Activated CD4-positive, alpha-beta T cell treated with anti-CD3 and anti-CD28 coated beads, Interleukin-2, amount 50 U/mL, for 1 hour (primary cell): Measurements from ENCODE around the gene ZNF438.

Experiments
- DNase-seq: peaks from one replicate; pipeline ENCODE4 v3.0.0-alpha.2; 2020

Gene ZNF438

DNA sequence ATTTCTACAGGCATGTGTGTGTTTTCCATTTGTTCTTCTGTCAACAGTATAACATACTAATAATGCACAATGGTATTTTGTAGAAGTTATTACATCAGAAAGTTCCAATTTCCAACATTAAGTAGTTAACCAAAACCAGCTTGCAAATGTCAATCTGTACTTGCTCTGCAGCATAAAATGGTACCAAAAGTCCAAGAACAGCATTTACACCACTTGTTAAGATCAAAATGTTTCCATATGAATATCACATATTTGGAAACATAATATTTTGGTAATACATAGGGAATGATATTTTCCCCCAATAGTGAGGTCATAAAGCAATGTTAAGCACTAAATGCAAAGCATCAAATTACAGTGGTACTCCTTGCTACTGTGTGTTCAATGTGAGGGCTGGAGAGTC, 162.1 kb downstream of the ZNF438 start:
- DNase-seq, result no peak

DNA sequence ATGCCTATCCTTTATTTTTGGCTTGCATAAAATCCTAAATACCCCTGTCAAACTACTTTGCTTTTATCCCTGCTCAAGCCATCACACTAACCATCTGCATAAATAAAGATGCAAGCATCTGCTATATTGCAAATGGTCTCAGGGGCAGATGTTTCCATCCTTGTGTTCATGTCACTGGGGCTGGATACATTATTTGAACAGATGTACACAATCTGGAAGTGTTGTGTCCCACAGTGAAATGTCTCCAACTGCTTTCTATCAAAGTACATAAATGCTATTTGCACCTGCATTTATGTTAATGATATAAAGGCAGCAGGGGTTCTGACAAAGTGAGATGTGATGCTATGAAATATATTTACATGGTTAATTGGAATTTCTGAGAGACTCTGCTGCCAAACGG, 163.1 kb downstream of the ZNF438 start:
- DNase-seq, result no peak

DNA sequence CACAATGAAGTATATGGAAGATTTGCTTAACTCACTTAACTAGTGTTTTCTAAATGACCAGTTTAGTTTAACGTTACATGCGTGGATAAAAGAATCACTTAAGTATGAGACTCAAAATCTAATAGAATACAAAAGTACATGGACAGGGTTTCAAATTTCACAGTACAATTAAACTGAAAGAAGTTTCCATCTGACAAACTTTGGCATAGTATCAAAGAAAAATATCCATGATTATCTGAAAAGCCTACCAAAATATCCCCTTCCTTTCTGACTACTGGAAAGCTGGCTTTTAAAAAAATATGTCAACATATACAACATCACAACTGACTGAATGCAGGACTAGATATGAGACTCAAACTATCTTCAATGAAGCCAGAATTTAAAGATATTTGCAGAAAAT, 164.8 kb downstream of the ZNF438 start:
- DNase-seq, result no peak

DNA sequence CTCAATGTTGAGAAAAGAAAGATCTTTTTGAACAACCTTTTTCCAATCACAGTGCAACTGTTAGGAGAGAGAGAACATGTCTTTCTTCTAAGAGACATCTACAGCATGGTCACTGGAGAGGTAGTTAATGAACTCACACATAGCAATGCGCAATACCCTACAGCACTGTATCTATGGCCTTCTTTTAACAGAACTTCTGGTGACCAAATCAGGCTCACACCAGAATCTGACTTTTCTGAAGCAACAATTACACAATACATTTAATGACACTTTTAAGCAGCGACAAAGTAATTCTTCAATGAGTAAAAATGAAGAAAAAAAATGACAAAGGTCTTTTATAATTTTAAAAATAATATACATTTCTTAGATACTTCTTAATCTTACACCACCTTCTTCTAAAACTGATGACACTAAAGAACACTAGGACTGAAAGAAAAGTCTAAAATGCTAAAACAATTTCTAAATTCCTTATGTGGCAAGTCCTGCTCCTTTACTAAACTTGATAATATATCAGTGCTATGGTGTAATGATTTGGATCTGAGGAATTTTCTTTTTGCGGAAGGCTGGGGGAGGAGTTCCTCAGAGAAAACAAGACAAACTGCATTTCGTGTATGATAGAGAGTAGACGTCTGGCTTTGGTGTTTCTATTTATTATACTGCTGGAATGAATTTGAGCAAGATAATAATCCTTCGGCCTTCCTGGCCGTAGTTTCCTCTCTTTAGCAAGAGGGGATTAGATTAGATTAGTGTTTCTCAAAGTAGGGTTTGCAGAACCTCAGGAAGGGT, 166.3 kb downstream of the ZNF438 start:
- DNase-seq, result no peak

DNA sequence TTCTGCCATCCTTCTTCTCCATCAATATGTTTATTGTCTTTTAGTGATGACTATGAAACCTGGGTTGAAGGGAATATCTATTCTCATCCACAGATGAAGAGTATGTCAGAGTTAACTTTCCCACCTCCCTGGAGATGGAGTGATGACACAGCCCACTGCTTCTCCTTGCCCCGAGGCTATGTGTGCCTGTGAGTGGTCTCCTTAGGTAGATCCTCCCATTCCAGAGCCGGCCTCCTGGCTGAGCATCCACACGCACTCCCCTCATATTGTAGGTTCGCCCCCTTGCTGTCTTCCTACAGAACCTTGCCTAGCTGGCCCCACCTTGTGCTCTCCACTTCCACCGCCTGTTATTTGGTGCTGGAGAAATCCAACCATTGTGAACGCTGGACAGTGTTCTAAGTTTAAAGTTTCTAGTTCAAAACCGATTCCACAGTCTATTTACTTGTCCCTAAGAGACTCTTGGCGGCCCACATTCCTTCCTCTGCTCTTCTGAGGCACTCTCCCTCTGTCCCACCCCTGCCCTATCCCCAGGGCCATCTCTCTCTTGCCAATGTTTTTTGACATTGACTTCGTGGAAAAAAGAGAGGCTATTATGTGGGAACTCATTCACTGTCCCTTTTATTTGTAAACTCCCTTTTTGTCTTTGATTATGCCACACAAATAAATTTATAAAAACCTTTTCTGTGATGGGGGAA, 168.0 kb downstream of the ZNF438 start:
- DNase-seq, result no peak

DNA sequence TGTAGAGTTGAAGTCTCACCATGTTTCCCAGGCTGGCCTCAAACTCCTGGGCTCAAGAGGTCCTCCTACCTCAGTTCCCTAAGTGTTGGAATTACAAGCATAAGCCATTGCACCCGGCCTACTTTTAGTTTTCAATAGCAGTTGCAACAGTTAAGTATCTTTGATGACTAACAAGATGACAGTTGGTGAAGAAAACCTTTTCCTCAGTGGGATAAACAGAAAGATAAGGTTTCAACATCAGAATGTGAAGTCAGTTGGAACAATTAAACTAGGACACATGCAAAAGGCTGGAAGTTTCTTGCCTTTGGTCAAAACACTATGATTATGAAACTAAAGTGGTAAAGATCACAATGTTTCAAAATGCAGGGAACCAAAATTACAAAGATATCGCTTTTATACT, 169.2 kb downstream of the ZNF438 start:
- DNase-seq, result no peak

DNA sequence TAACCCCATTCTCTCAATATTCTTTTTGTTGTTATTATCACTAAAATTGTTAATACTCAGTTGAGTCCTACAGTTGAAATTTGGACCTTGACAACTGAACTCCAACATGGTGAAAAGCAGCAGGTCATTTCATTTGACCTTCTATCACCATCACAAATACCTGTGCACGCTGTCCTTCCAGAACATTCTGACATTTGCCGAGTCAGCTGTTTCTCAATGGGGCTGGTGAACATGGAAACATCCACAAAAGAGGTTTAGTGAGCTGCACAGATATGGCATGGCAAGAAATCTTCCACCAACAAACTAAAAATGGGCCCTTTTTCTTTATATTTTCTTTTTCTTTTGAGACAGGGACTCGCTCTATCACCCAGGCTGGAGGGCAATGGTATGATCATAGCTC, 169.7 kb downstream of the ZNF438 start:
- no peak for DNase-seq

DNA sequence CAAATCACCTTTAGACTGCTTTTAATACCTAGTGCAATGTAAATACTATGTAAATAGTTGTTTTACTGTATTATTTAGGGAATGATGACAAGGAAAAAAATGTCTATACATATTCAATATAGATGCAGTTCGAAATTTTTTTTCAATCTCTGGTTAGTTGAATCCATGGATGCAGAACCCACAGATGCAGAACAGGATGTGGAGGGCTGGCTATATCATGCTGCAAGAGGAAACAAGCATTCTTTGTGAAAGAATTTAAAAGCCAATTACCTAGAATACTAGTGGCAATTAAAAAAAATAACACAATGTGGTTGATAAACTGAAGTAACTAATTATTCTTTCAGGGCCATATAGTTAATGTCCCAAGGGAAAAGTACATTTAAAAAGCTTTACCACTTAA, 170.4 kb downstream of the ZNF438 start:
- DNase-seq, result no peak

DNA sequence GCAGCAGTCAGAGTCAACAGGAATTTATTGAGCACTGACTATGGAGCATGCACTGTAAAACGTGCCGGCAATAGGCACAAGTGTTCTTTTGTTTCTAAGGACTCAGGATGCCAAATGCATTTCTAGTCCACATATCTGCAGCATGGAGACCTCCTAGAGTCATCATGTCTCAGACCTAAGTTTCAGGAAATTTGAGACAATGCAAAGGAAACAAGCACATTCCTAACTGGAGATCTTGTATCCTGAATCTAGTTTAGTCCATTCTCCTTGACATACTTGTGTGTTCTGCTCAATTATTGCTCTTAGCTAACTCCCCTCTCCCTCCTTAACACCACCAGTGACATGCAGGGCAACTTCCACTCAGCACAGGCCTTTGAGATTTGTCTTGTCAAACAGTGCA, 173.2 kb downstream of the ZNF438 start:
- DNase-seq, result no peak

DNA sequence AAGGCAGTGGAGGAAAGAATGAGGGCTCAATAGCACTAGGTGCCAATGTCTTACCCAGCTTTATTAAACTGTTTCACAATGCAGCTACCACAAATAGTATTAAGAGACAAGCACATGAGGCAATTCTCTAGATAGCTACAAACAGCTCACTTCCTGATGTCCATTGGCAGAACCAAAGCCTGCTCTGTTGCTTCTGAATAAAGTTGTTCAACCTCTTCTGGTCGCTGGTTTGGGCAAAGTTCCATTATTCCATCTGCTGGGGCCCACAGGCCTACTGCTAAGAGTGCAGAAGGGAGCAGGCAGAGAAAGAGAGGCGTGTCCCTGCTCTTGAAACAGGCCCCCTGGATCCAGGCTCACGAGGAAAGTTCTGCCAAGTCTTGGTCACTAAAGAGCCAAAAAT, 173.9 kb downstream of the ZNF438 start:
- DNase-seq, result no peak

DNA sequence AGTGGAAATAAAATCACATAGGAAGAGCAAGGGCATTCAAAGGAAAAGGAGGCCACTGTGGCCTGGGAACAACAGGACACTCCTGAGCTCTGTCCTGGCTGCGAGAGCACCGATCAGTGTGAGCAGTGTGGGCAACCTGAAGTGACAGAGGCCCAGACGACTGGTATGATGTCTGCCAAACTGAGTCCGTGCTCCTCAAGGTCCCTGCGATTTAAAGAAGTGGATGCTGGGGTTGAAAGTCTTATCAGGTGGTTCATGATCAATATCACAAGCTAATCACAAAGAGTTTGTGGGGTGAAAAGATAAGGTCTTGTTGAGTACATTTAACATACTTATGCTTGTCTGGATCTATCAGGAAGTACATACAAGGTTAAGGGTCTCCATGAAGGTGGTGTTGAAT, 176.5 kb downstream of the ZNF438 start:
- DNase-seq, result no peak

DNA sequence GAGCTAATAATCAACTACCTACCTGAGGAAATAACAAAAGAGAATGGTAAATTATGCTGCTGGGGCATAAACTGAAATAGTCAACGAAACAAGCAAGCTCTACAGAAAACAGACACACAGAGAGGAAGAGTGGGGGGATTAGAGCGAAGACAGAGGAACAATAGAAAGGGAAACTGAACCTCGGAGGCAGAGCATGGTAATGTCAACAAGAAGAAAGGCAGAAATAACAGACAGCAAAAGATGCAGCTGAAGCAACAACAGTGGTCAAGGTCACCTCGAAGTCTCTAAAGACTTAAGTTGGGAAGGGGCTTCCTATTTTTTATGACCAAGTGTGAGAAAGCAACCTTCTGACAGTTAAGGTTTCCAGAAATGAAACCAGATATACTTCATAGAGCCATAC, 177.0 kb downstream of the ZNF438 start:
- no peak for DNase-seq

DNA sequence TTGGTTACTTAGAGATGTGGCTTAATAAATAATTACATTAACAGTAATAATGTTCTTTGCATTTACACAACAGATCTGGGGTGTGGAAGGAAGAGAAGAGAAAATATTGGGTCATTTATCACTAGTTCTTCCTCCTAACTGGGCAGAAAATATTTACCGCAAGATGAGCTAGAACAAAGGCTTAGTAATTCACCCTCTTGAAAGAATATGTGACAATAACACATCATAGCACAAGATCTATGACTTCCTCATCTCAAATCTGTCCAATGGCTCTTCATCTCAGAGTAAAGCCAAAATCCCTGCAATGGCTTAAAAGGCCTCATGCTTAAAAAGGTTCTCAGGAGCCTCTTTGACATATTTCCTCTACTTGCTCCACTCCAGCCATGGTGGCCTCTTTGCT, 178.6 kb downstream of the ZNF438 start:
- DNase-seq, result no peak

DNA sequence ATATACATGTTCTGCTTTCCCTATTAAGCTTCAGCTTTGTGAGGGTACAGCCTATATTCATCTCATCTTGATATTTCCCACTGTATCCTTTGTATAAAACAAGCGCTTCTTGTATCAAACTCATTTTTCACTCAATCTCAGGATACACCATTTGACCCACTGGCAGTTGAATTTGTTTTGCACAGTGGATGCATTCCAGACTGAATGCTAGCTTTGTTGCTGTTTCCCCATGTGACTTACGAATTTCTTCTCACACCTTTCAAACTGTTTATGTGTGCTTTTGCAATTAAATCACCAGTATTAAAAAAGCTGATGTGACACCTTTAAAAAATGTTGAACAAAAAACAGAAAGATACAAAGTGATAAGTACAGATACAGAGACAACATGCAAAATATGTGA, 180.9 kb downstream of the ZNF438 start:
- no peak for DNase-seq

DNA sequence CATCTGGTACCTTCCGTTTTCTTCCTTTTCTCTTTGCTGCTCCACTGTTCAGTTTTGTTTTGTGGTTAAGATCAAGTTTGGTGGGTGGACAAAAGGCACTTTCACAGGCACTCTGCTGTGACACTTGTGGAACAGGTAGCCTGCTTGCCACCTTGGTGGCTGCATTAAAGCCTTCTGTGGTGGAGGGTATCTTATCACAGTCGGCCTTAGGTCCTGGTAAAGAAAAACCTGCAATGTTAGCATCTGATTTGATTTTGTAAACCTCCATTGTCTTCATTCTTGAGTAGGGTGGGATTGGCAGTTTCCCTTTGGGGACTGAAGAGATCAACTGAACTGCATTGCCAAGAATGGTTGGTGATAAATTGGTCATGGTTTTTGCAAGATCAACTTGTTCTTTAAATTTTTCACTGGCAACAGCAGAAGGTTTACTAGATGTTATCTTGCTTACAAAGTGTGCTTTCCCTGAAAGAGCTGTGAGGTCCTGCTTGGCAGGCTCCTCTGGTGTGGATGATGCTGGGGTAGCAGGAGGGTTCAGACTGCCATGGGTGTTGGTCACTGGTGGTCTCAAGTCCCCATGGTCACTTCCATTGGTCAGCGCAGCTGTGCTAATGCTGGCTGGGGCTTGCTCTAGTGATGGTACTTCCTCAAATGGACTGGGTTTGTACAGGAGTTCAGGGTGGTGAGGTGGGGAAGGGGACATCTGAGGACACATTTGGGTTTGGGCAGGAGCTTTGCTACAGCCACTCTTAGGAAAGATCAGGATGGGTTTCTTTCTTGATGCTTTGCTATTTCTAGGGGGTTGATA, 182.2 kb downstream of the ZNF438 start:
- no peak for DNase-seq

DNA sequence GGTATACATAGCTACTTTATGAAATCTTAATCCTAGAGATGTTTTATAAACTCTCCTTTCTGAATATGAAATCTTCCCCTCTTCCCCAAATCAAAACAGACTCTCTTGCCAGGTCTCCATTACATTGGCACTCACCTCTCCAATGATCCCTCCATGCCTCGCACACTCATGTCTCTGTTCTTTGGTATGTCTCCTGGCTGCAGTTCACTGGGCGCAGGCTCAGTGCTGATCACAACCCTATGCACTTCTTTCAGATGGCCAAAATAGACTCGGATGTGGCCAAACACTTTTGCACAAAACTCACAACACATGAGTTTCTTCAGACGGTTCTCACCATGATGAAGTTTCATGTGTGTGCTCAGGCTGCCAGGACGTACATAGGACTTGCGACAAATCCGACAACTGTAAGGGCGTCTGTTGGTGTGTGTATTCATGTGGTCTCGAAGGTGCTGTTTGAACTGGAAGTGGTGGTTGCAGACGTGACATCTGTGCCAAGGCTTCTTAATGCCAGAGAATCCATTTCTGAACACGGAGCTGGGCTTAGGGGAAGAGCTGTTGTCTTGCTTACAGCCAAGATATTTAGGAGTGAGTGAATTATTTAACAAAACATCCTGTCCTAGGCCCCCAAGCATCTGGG, 183.2 kb downstream of the ZNF438 start:
- no peak for DNase-seq

DNA sequence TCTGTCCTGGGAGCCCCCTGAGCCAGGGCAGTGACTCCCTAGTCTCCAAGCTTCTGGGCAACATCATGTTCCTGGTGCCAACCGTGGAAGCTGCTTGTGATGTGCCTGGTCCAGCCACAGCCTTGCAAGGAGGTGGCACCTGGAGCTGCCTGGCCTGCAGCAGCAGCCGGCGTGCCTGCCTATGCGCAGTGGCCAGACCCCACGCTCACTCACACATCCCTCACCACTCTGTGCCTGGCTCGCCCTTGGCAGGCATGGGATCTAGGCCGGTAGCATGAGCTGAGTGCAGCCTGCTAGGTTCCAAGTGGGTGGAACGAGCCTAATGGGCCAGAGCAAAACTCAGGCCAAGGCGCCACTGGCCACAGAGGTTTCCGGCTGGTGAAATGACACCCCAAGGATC, 184.0 kb downstream of the ZNF438 start:
- DNase-seq, result no peak

DNA sequence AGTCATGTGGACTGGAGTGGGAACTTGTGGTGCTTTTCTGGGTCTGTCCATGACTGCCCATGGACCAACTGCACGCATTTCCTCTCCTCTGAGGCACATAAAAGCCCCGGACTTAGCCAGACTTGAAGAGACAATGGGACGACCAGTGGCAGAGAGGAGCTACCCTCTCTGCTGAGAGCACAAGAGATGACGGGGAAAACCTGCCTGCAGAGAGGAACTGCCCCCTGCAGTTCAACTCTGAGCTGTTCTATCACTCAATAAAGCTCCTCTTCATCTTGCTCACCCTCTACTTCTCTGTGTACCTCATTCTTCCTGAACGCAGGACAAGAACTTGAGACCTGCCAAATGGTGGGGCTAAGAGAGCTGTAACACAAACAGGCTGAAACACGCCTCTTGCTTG, 184.5 kb downstream of the ZNF438 start:
- DNase-seq, result no peak

DNA sequence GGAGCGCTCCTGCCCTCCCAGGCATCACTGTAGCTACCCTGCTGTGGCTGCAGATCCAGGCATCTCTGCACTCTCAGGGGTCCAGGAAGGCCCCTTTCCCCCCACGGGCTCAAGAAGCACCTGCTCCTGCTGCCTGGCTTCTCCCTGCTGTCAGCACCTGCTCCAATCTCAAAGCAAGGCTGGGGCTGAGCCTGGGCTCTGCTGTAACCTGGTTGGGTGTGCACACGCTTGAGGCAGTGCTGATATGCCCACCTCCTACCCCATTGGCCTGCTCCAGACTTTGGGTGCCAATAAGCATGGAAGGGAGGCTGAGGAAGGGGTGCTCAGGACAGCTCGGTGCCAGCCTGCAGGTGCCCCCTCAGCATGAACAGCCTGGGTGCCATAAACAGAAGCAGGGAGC, 185.0 kb downstream of the ZNF438 start:
- DNase-seq, result no peak

DNA sequence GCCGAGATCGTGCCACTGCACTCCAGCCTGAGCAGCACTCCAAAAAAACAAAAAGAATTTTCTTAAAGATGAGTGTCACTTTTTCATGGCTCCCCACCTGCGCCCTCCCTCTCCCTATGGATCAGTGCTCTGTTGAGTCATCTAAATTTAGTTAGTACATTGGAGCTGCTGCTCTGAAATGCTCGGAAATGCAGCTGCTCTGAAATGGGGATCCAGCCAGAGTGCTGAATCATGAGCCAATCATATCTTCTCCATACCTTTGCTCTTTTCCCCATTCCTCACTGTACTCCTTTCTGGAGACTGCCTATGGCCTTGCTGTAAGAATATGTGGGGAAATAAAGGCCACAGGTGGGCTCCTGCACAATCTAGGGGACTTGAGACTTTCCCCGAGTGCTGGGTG, 188.8 kb downstream of the ZNF438 start:
- DNase-seq, result no peak

DNA sequence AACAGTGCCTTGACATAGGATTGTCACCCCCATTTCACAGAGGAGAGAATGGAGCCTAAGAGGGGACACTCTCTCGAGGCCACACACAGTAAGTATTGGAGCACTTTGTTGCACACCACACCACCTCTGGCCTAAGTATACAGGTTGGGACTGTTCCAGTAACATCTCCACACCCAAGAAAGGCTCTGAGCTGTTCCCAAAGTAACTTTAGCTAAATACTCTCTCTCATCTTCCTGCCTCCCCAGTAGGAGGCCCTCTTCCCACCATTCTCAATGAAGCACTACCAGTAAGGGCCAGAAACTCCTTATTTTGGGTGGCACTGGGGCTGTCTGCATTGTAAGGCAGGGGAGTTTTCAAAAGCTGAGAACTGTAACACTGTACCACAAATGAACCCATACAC, 189.5 kb downstream of the ZNF438 start:
- no peak for DNase-seq

DNA sequence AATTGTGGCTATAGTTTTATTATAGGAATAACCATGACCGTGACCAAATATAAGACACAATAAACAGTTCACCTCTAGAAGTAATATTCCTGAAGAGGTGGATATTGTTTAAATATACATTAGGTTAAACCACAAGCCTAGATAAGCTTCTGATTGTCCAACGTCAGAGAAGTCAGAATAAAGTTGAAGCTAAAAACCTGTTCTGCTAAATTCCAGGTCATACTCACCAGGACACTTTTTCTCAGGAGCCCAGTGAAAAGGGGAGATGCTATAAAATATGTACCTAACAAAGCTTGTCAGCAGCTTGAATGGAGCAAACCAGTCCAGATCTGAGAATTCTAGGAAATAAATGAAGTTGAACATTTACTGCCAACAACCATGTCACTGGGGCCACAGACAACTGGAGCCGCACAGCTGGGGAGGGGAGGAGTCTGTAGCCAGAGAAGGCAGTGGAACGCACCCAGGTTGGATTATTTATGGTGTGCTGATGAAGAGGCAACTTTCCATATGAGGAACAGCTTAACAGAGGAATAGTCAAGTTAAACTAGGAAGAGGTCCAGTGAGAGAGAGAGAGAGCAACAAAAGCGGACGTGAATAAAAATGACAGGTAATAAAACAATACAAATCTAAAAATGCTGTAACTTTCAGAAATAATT, 191.1 kb downstream of the ZNF438 start:
- no peak for DNase-seq

DNA sequence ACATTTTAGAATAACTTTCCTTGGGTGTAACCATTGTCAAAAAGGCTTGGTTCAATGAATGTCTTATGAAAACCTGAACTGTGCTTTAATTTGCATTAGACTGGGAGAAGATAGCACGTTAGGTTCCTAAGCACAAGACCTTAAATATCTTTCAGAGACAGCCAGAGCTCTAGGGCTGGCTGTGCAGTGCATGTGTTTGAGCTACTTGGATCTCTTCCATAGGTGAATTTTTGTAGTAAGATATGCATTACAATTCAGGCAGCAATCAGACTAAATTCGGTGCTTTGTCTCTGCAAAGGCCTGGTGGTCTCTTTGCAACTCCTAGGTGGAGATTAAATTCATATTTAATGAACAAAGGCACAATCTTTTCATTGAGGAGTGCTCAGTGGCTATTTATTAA, 192.0 kb downstream of the ZNF438 start:
- DNase-seq, result no peak
